GM19328 (cell line): Measurements from ENCODE around the gene MYO6.
A peak's percentile ranks its signal among the peaks of the same experiment; 100 is the strongest.

Experiments
- ATAC-seq: cut with Tn5 transposase; IDR thresholded peaks from one replicate; pipeline ENCODE4 v1.9.1; 2021; ENCODE audit warnings: mild to moderate bottlenecking, moderate library complexity; ENCODE audit not compliant: unreplicated experiment

Gene MYO6

GRCh38 chr6:75819776-75820487 is 70.9 kb downstream of the MYO6 start:
- no peak for ATAC-seq

GRCh38 chr6:75824160-75824559 is 75.1 kb downstream of the MYO6 start:
- no peak for ATAC-seq

- ATAC-seq: no peak
These were observed 78.1 kb downstream of the MYO6 start for GRCh38 chr6:75827163-75827562.

GRCh38 chr6:75830959-75831885 is 82.2 kb downstream of the MYO6 start:
- peak; percentile 67 for ATAC-seq

- no peak for ATAC-seq
These were observed 85.4 kb downstream of the MYO6 start for GRCh38 chr6:75834447-75834846.

- no peak for ATAC-seq
These were observed 93.2 kb downstream of the MYO6 start for GRCh38 chr6:75842191-75842590.

GRCh38 chr6:75842732-75843131 is 93.7 kb downstream of the MYO6 start:
- ATAC-seq: no peak

- ATAC-seq: no peak
These were observed 94.4 kb downstream of the MYO6 start for GRCh38 chr6:75843396-75843795.

GRCh38 chr6:75848274-75848673 is 99.2 kb downstream of the MYO6 start:
- no peak for ATAC-seq

- ATAC-seq: no peak
These were observed 100.4 kb downstream of the MYO6 start for GRCh38 chr6:75849329-75850025.

- ATAC-seq: no peak
These were observed 101.2 kb downstream of the MYO6 start for GRCh38 chr6:75850026-75850833.

- ATAC-seq: no peak
These were observed 103.7 kb downstream of the MYO6 start for GRCh38 chr6:75852721-75853120.

- ATAC-seq: no peak
These were observed 104.8 kb downstream of the MYO6 start for GRCh38 chr6:75853806-75854205.

GRCh38 chr6:75855052-75855451 is 106.0 kb downstream of the MYO6 start:
- ATAC-seq: no peak

GRCh38 chr6:75856902-75857301 is 107.9 kb downstream of the MYO6 start:
- ATAC-seq: no peak

- ATAC-seq: no peak
These were observed 114.0 kb downstream of the MYO6 start for GRCh38 chr6:75863001-75863400.

- no peak for ATAC-seq
These were observed 114.7 kb downstream of the MYO6 start for GRCh38 chr6:75863784-75864183.

GRCh38 chr6:75864446-75864845 is 115.4 kb downstream of the MYO6 start:
- no peak for ATAC-seq

- no peak for ATAC-seq
These were observed 121.3 kb downstream of the MYO6 start for GRCh38 chr6:75870389-75870788.

- ATAC-seq: no peak
These were observed 125.2 kb downstream of the MYO6 start for GRCh38 chr6:75874224-75874623.

GRCh38 chr6:75876152-75876551 is 127.1 kb downstream of the MYO6 start:
- no peak for ATAC-seq
